Inflammatory macrophage (primary cell): ENCODE data around the gene CD58.

ENCODE experiments used
- DNase-seq, 2 donors: peaks; one replicate each; pipeline ENCODE4 v3.0.0-alpha.2; 2020 to 2022

The CD58 gene

GRCh38 chr1:116508085-116508983, 62.5 kb downstream of the CD58 start:
- DNase-seq, result peak; percentile 26 to 29

- peak in 1 of 2 donors; percentile 69 for DNase-seq
Observed at GRCh38 chr1:116507631-116508030, 63.2 kb downstream of the CD58 start.

- DNase-seq, result no peak
Observed at GRCh38 chr1:116506132-116507004, 64.5 kb downstream of the CD58 start.

DNA sequence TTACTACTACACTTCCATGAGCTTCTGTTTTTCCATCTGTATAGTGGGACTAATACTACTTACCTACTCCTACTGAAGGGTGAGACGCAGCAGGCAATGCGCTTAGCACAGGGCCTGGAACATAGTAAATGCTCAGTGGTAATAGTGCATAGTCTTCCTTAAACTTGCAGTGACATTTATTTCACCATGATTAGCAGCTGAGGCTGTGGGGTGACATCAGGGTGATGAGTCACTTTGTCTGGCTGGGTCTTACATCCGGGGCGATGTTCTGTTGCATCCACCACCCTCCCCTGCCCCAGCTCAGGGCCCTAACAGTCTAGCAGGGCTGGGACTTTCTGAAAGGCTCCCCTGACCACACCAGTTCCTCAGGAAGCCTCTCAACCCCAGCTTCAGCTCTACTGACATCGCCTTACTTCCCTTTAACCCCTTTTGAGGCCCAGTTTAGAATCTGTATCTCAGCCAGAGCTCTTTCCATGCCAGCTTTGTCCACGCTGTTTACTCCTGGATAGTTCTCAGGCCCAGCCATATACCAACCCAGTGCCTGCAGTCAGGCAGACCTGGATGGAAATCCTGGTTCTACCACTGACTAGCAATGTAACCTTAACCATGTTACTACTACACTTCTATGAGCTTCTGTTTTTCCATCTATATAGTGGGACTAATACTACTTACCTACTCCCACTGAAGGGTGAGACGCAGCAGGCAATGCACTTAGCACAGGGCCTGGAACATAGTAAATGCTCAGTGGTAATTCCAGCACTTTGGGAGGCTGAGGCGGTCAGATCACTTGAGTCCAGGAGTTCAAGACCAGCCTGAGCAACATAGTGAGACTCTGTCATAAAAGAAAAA, 66.3 kb downstream of the CD58 start:
- DNase-seq, result peak; percentile 99

- peak; percentile 89 to 90 for DNase-seq
Observed at GRCh38 chr1:116503546-116504307, 67.1 kb downstream of the CD58 start.

GRCh38 chr1:116502671-116503314, 68.0 kb downstream of the CD58 start:
- no peak for DNase-seq

GRCh38 chr1:116501870-116502244, 69.0 kb downstream of the CD58 start:
- DNase-seq, result no peak

- DNase-seq, result no peak
Observed at GRCh38 chr1:116501125-116501869, 69.5 kb downstream of the CD58 start.

DNA sequence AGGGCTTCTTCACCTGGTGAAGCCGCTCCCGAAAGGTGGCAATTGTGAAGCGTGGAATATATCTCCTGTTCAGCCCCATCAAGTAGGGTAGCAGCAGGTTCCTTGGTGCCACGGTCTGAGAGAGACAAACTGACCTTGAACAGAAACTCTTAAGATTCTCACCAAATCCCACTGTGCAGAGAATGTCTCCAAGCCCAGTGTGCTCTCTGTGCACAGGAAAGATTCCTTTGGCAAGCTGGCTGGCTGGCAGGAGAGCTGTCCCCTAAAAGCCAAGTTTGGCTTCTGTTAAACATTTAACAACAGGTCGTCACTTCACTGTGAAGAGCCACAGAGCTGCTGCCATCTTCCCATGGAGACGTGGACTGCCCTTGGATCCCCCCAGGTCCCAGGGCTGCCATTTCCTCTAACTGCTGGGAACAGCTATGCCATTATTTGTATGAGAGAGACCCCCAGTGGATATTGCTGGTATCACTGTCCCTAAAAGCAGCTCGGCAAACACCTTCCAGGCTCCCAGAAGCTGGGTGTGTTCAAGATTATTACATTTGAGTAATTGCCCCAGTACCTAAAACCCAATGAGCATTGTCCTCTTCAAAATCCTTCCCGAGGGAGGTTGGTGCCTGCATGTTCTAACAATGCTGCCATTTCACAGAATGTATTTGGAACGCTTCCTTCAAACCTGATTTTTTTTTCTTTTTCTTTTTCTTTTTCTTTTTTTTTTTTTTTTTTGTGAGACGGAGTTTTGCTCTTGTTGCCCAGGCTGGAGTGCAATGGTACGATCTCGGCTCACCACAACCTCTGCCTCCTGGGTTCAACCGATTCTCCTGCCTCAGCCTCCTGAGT, 71.8 kb downstream of the CD58 start:
- peak; percentile 80 to 84 for DNase-seq

DNA sequence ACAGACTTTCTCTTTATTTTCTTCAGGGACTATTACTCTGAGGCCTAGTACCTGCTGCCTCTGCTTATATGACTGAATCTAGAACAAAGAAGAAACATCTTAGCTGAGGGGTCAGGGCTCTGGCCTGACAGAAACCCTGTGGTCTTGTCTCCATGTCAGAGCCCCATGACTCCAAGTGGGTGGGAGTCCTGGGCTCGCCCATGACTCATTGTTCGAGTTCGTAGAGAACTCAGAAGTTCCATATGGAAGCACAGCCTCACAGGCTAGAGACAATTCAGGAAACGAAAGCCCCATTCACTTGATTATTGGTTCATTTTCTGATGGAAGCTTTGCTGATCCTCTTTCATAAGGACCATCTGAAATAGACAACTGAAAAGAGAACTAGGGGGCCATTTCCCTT, 73.2 kb downstream of the CD58 start:
- peak; percentile 92 to 99 for DNase-seq

- DNase-seq, result peak; percentile 17 to 46
Observed at GRCh38 chr1:116496898-116497297, 73.9 kb downstream of the CD58 start.

DNA sequence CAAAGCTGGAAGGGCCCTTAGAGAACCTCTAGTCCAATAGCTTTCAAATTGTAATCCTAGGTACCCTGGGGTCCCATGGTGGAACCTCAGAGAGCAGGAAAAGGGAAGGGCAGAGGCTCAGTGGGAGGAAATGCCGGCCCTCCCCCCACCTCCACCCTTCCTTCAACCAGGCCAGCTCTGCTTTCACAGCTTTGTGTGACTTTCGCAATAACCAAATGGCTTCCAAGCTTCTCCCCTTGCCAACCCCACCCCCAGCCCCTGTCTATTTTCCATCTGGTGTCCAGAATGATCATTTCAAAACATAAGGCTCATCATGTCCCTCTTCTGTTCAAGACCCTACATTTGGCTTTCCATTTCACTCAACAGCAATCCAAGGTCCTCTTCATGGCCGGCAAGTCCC, 74.4 kb downstream of the CD58 start:
- peak; percentile 65 to 83 for DNase-seq

DNA sequence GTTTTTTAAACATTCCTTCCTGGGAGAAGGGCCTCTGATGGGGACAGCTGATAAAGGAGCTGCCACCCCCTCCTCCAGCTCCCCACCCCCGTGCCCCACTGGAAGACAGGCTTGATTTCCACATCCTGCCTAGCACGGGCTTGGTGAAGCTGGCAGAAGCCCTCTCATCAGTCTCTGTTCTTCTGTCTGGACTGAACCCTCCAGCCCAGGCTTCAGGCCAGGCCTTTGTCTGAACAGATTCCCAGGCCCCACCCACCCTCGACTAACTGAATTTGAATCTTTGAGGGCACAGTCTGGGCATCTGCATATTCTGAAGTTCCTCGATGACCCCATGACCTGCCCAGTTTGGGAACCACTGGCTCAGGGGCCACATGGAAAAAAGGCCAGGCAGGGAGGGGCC, 75.3 kb downstream of the CD58 start:
- DNase-seq, result peak in 1 of 2 donors; percentile 34

DNA sequence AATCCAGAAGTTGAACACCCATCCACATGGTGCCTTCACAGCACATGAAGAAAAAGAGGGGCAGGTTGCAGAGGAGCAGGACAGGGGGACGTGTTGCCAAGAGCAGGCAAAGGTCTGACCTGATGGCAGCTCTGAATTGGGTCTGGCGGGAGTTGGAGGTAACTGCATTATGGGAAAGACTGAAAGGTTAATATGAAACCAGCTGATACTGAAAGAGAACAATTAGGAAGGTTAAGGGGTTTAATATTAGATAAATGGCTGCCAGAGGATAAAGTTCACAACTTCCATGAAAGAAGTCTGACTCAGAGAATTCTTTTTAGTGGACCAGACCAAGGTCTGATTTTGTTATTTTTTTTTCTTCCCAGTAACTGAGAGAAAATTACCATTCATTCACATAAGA, 76.1 kb downstream of the CD58 start:
- DNase-seq, result no peak

DNA sequence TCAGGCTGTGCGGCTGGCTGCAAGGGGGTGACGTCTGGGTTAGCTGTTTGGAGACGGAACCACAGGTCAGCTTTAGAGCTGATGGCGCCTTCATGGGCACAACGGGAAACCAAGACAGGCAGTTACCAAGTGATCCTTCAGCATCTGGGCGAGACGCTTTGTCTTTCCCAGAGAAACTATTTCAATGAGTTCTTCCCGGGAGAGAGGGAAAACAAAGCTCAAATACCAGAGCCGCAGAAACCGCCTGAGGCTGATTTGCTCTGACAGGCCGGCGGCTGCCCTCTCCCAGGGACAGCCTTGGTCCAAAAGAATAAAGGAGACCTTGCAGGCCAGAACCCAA, 76.5 kb downstream of the CD58 start:
- no peak for DNase-seq

GRCh38 chr1:116493484-116494352, 77.1 kb downstream of the CD58 start:
- DNase-seq, result peak in 1 of 2 donors; percentile 38

- DNase-seq, result no peak
Observed at GRCh38 chr1:116493036-116493435, 77.8 kb downstream of the CD58 start.

GRCh38 chr1:116492358-116492811, 78.4 kb downstream of the CD58 start:
- DNase-seq, result peak; percentile 41 to 75
